Activated T-cell treated with anti-CD3 and anti-CD28 coated beads, Interleukin-2, amount 50 U/mL, for 48 hours (primary cell): ENCODE results near the gene TAS2R41.
"Not testable (repeated sequence)": the region's sequence is repeated elsewhere in the genome, so short reads cannot be mapped to it uniquely, and the experiment has no call there.

Experiments used
- DNase-seq, 2 experiments: peaks; one replicate each; pipeline ENCODE4 v3.0.0-alpha.2; 2020

The TAS2R41 gene

GRCh38 chr7:143519411-143520131 is 41.9 kb downstream of the TAS2R41 start:
- no peak for DNase-seq

DNA sequence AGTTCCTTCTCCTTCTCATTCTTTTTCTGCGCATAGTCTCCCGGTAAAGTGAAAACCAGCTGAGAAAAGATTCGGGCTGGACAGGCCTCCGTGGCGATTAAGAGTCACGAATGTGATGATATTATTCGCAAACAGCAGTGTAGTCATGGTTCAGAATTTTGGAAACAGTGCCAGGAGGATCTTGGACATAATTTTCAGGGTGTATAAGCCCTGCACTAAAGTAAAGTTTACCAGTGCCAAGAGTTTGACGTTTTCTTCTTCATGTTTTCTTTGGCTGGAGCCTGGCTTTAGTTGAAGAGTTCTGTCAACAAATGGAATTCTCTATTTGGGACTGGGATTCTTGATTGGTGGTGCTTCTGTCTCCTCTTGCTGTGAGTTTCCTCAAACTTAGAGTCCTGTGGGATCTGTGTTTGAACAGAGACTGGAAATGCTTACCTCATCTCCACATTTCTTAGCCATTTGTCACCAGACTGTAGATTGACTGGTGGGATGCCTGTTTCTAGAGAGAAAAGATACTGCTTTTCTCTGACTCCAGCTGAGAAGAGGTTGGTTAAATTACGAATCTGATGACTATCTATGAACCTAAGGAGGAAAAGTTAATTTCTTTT is 44.7 kb downstream of the TAS2R41 start:
- DNase-seq = not testable (repeated sequence)
